Activated CD8-positive, alpha-beta memory T cell treated with anti-CD3 and anti-CD28 coated beads, Interleukin-2, amount 50 U/mL, for 24 hours (primary cell): Measurements from ENCODE around the gene WAS.
"Not testable (repeated sequence)": the region's sequence is repeated elsewhere in the genome, so short reads cannot be mapped to it uniquely, and the experiment has no call there.

Experiments used
- DNase-seq: peaks from one replicate; pipeline ENCODE4 v3.0.0-alpha.2; 2020; ENCODE audit errors: extremely low read depth

WAS gene

DNA sequence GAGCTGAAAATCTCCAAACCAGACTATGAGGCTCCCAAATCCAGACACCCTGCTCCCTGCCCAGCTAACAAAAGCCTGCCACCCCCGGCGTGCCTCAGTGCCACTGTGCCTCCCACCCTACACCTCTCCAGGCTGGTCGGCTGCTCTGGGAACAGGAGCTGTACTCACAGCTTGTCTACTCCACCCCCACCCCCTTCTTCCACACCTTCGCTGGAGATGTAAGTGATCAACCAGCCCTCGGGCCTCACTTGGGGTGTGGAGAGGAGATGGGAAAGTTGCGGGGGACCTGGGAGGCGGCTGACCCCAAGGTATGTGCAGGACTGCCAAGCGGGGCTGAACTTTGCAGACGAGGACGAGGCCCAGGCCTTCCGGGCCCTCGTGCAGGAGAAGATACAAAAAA, 1.8 kb downstream of the WAS start:
- DNase-seq: no peak

DNA sequence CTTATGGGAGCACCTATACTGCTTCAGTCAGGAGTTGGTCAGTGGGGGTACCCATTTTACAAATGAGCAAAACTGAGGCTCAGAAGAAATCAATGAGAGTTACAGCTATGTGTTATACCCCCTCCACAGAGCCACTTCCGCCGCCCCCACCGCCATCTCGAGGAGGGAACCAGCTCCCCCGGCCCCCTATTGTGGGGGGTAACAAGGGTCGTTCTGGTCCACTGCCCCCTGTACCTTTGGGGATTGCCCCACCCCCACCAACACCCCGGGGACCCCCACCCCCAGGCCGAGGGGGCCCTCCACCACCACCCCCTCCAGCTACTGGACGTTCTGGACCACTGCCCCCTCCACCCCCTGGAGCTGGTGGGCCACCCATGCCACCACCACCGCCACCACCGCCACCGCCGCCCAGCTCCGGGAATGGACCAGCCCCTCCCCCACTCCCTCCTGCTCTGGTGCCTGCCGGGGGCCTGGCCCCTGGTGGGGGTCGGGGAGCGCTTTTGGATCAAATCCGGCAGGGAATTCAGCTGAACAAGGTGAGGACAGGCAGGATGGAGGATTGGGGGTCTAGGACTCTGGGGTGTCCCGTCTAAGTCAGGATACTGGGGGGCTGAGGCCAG, 5.0 kb downstream of the WAS start:
- no peak for DNase-seq

DNA sequence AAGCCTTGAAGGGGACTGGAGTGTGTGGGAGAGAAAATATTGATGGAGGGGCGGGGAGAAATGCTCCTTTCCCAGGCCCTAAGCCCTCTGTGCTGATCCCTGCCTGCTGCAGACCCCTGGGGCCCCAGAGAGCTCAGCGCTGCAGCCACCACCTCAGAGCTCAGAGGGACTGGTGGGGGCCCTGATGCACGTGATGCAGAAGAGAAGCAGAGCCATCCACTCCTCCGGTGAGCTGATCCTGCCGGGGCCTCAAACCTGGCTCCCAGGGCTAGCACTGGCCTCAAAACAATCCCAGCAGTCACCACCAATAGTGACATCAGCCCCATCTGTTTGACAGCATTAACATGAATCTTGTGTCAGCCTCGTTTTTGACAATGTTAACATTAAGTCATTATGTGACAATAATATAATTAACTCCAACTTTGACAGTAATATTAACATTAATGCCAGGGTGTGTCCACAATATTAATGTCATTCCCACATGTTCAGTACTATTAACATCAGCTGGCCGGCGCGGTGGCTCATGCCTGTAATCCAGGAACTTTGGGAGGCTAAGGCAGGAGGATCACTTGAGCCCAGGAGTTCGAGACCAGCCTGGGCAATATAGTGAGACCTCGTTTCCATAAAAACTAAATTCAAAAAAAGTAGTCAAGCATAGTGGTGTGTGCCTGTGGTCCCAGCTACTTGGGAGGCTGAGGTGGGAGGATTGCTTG, 5.8 kb downstream of the WAS start:
- DNase-seq: no peak

DNA sequence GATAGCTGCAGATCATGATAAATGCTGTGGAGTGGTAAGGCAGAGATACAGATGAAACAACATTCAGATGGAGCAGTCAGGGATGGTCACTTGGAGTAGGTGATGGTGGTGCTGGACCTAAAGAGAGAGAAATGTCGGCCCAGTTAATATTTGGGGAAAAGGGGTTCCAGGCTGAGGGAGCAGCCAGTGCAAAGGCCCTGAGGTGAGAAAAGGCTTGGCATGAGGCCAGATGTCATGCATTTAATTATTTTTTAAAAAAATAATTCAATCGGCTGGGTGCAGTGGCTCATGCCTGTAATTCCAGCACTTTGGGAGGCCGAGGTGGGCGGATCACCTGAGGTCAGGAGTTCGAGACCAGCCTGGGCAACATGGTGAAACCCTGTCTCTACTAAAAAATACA, 8.1 kb downstream of the WAS start:
- DNase-seq: not testable (repeated sequence)

DNA sequence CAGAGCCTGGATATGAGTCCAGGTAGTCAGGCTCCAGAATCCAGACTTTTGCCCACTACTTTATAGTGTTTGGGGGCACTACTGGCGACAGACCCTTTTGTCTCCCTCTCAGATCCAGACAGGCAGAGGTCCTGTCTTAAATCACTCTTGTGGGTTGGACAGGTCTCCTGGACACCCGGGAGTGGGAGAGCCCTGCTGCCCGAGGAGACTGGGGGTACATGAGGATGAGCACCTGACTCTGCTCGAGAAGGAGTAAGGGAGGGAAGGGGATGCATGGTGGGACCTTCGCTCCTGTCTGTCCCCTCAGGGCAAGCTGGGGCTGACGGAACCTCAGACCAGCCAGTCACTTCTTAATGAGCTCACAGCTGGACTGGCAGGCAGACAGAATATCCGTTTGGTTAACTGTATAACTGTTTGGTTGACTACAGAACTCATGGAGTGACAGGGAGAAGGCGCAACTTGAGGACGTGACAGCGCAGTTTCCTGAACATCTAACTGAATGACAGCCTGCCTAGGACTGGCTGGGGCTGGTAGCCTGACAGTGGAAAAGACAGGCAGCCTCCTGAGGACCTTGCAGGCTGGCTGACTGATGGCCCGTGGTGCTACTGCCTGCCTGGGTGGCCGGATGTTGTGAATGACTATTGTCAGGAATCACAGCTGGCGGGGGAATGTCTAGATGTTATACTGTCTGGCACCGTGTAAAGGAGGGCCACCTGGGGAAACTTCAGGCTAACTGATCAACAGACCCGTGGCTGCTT, 11.4 kb downstream of the WAS start:
- DNase-seq: no peak

DNA sequence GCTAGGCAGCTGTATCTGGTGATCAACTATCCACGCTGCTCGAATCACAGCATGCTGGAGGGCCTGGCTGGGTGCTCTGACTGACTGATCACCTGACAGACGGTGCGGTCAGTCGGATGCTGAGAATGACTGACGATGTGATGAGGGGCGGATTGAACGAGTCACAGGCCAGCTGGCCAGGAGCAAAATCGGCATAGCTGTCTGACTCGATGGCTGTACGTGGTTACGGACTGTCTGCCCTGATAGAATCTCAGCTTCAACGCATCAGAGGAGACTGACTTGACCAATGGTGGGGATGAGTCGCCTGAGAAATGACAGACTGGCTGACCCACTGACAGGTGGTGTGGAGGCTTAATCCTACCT, 11.9 kb downstream of the WAS start:
- no peak for DNase-seq

DNA sequence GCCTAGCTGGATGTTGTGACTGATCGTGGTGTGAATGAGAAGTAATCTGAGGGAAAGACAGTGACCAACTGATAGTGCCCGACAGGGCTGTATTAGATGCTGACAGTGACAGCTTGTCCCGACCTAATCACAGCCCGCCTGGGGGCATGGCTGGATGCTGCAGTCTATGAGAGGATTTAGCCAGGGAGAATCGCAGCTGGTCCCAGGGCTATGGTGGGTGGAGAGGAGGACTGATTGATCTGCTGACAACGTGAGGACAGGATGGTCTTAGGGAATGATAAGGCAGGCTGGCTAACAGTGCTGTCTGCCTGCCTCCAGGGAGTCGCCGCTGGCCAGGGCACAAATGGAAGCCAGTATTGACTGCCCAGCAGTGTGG, 12.3 kb downstream of the WAS start:
- DNase-seq: no peak

DNA sequence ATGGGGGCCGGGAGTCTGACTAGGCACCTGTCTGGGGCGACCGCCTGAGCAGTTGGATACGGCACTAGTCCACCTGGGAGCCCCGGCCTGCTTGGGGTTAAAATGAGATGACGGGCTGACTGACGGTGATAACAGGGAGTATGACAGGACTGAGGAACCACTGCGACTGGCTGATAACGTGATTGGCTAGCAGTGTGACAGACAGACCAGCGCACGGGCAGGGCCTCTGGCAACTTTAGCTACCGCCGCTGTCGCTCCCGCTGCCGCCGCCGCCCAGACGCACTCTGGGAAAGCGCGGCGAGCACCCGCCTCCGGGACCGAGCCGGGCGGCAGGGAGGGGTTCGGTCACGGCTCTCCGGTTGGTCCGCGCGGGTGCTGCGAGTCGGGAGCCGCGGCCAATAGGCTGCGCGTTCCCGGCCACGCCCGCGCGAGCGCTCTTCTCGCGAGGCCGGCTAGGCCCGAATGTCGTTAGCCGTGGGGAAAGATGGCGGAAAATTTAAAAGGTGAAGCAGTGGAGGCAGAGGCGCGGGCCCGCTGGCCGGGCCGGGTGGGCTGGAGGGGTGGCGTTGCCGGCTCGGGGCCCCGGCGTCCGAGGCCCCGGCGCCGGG, 12.8 kb downstream of the WAS start, which contains the start of gene SUV39H1:
Gene SUV39H1, plus strand, starts transcription at position 434 of the 608 bp plus-strand sequence. Its CDS starts 51 bp downstream, at position 485.
- peak; percentile 56 for DNase-seq

DNA sequence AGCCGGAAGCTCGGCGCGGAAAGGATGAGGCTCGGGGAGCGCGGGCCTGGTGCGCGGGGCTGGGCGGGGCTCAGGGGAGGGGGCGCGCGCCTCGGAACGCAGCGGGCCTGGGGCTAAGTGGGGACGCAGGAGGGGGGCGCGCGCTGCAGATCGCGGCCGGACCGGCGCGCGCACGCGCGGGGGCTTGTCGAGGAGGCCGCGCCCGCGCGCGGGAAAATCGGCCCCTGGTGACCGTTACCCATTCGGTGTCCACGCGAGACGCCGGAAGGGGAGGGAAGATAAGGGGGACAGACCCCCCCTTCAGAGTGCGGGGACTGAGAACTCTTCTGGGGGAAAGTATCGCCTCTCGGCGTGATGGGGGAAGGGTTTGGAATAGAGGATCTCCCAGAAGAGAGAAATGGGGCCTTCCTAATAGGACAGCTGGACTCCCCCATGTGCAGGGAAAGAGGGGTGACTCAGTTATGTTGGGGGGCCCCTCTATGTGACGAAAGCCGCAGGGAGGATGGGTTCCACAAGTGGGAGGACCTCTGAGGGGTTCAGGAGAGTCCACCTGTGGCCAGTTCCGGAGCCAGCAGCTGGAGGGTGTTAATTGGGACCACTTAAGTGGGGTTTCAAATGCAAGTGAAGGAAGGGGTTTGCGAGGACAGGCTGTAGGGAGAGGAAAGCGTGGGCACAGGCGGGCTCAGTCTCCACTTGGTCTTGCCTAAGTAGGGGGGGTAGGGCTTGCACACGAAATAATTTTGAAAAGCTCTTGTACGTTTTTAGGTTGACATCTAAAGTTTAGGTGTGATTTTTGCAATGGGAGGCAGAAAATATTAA, 13.5 kb downstream of the WAS start:
- no peak for DNase-seq

DNA sequence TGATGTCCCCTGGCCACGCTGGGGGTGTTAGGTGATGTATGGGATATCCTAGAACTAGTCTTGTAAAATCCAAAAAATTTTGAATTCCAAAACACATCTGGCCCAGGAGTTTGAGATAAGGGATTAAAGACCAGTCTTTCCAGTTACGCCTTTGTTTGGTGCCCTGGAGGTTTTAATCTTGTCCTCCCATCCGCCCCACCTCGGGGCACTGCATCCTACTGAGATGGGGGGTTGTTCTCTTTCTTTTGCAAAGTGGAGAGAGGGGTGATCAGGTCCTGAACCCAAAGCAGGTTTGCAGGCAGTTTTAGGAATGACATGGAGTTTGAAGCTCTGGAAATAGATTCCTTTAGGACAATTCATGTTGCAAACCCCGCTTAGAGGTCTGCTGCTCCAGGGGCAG, 14.7 kb downstream of the WAS start:
- DNase-seq: no peak

DNA sequence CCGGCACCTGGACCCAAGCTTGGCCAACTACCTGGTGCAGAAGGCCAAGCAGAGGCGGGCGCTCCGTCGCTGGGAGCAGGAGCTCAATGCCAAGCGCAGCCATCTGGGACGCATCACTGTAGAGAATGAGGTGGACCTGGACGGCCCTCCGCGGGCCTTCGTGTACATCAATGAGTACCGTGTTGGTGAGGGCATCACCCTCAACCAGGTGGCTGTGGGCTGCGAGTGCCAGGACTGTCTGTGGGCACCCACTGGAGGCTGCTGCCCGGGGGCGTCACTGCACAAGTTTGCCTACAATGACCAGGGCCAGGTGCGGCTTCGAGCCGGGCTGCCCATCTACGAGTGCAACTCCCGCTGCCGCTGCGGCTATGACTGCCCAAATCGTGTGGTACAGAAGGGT, 16.6 kb downstream of the WAS start:
- DNase-seq: no peak

DNA sequence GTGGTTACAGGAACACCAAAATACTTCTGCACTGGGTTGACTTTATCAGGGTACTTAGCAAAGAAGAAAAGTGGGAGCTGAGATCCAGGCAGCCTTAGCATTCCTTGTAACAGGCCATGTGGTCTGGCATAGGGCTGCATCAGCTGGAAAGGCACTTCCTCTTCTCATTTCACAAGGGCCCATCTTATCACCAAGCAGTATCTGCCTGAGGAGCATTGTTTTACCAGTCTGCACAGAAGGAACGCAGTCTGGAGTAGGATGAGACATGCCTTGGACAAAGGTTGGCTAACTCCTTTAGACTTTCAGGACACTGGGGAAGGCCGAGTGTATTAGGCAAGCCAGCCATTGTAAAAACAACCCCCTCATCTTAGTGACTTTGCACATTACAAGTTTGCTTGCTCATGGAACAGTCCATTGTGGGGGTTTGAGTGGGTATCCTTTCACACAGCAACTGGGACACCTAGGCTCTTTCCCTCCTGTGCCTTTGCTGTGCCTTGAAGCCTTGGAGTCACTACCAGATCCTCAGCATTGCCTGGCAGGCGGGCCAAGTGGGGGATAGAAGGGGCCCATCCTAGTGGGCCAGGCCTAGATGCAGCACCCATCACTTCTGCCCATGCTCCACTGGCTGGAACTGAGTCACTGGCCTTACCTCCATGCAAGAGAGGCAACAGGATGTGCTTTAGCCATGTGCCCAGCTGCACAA, 17.5 kb downstream of the WAS start:
- no peak for DNase-seq

DNA sequence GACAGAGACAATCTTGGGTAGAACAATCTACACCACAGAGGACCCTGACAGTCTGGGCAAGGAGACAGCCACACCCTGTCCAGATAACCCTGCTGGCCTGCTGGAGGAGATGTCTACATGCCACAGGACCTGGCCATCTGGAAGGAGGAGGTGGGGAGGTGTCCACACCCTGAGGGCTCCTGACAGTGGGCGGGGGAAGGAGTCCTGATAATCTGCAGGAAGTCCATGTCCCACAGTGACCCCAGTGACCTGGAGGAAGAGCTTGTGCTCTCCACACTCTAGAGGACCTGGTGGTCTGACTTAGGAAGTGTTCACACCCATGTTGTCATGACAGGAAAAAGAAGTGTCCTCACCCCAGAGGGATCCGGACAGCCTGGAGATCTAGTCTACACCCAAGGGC, 18.4 kb downstream of the WAS start:
- no peak for DNase-seq

DNA sequence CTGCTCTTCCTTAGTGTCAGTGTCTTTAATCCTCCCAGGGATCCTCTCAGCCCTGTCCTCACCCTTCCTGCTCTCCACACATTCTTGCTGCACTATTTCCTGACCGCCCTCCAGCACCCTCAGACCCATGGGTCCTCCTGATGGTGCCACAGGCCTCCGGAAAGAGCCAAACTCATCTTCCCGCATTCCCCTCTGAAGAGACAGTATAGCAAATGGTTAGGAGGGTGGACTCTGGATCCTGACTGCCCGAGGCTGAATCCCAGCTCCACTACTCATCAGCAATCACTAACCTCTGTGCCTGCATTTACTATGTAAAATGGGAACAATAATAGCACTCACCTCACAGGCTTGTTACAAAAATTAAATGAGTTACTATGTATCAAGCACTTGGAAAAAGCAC, 19.1 kb downstream of the WAS start:
- DNase-seq: no peak

DNA sequence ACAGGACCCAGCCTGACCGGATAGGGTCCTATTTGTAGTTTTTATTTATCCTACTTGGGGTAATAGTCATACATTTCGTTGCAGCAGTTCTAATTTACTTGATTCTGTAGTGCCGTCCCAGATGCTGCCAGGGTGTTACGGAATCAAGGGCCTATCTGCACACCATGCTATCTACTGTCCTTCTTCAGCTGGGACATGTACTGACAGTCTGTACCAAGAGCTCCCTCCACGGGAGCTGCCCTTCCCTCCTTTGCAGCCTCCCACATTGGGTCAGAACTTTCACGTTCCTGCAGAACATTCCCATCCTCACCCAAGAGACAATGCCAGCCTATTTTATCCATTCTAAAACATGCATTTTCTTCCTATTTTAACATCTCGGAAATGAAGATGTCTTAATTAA, 19.6 kb downstream of the WAS start:
- DNase-seq: no peak

DNA sequence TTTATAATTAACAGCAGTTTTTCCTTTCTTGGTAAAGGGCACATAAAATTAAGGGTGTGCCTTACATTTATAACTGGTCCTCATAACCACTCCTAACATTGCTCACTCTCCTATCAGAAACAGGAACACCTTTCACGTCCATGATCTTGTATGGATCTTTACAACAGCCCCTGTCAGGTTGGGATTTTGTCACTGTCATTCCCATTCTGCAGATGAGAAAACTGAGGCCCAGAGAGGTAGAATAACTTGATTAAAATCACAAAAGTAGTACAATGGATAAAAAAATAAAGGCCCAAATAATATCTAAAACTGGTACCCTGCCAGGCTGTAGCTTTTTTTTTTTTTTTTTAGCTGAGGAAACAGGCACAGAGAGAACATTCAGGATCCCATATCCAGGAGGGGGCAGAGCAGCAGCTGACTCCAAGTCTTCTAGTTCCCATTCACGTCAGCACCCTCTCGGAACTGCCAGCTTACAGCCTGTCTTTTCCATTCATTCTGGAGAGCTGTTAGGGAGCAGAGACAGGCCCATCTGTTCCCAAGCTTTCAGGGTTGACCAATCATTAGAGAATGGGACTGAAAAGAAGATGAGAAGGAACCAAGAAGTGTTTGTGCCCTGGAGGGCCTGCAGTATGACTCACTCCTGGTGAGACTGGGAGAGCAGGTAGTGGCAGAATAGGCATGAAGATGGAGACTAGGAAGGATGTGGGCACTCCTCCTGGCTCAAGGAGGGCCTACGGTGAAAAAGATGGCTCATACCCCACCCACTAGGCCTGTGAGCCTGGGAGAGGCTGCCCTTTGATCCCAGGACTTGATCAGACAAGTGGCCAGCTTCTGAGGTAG, 20.3 kb downstream of the WAS start:
- DNase-seq: no peak

DNA sequence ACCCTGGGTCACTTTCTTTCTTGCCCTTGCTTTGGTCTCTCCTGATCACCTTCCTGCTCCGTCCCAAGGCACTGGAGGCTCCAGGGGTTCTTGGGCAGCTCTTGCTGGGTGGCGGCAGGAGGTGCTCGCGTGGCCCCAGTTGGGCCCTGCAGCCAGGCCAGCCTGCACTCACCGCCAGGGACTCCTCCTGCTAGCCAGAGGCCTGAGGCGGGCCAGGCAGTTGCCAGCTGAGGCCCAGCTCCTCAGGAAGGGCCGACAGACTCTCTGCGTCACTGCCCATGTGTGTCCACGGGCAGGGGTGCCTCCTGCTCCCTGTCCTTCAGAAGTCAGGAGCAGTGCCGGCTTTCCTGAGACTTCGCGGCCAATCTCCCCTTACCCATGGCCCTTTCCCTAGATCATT, 22.3 kb downstream of the WAS start:
- DNase-seq: no peak

DNA sequence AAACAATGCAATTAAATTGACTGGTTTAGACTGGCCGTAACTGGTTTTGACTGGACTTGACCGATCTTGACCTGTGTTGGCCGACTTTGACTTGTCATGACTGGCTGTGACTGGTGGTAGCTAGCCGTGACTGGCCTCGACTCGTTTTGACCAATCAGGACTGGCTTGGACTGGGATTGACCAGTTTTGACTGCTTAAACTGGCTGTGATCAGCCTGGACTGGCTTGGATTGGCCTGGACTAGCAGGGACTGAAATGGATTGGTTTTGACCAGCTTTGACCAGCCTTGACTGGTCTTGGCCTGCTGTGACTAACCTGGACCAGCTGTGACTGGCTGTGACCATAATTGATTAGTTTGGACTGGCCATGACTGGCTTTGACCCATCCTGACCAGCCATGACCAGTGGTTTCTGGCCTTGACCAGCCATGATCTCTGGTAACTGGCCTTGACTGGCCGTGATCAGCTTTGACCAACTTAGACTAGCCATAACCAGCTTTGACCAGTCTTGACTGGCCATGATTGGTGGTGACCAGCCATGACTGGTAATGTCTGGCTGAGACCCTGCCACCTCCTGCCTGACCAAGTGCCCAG, 26.0 kb downstream of the WAS start:
- no peak for DNase-seq

DNA sequence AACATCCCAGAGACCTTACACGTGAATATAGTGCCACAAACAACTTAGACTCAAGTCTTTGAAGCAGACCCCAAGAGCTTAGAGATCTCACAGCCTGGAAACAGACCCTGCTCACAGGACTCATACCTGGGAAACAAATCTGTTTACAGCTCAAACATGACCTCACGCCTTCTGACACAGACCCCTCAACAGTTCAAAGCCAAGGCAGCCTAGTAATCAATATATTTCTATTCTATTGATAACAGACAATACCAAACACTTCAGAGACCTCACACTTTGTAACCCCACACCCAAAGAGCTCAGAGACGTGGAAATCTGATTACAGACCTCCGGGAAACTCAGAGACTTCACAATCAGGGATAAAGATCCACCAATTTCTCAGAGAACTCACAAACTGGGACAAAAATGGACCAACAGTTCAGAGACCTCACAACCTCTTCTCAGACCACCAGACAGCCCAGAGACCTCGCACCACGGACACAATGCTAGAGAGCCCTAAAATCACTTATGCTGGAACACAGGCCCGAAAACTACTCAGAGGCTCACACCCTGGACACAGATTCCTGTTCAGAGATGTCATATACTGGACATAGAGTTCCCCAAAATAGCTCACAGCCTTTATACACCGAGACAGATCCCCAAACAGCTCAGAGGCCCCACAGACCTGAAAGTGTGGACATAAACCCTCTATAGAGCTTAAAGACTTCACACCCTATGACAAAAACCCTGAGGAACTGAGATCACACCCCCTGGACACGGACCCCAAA, 27.7 kb downstream of the WAS start:
- DNase-seq: no peak
